Peyer's patch (tissue), 4 donors: Measurements from ENCODE around the gene PALM3. TPM values are rescaled to one million over a fixed set of nuclear protein-coding genes. Genes with fewer than 3 reads are reported as not detected.

Experiments
- DNase-seq, 3 donors: peaks; one replicate each; pipeline ENCODE4 v3.0.0-alpha.2; 2017 to 2019
- H3K27ac ChIP-seq, 4 donors: fragments of 200-600 bp; sonication (generic); one replicate each; pipeline ENCODE4 v1.5.1; 2016 to 2019
- H3K27me3 ChIP-seq, 2 donors: fragments of 200-600 bp; sonication (generic); one replicate each; pipeline ENCODE4 v1.5.1; 2019
- H3K36me3 ChIP-seq, 3 donors: fragments of 200-600 bp; sonication (generic); one replicate each; pipeline ENCODE4 v1.5.1; 2016 to 2019
- H3K4me1 ChIP-seq, 4 donors: fragments of 200-600 bp; sonication (generic); one replicate each; pipeline ENCODE4 v1.5.1; 2016 to 2019
- H3K4me3 ChIP-seq, 4 donors: fragments of 200-600 bp; sonication (generic); 1 replicate in 3 of 4; 2 replicates in 1 of 4; pipeline ENCODE4 v1.5.1; 2016 to 2019; ENCODE audit warnings: mild to moderate bottlenecking in 1 of 4
- H3K9me3 ChIP-seq, 4 donors: fragments of 200-600 bp; sonication (generic); one replicate each; pipeline ENCODE4 v1.5.1; 2016 to 2019; ENCODE audit warnings: mild to moderate bottlenecking in 1 of 4
- CTCF ChIP-seq, 6 experiments: fragments of 450-650 bp in 4 of 6; fragments of 200-600 bp in 2 of 6; sonication (generic) in 1 of 6; IDR thresholded peaks; one replicate each; pipeline ENCODE4 v1.5.1; 2017 to 2019; ENCODE audit warnings: antibody characterized with exemption in 6 of 6, mild to moderate bottlenecking in 3 of 6, moderate library complexity in 1 of 6
- POLR2A ChIP-seq, 2 donors: fragments of 450-650 bp; IDR thresholded peaks; one replicate each; pipeline ENCODE4 v1.5.1; 2017; ENCODE audit warnings: antibody characterized with exemption in 2 of 2, mild to moderate bottlenecking in 2 of 2, moderate library complexity in 2 of 2
- total RNA-seq, 4 donors: library from RNA; depleted of rRNA; stranded (reverse); fragments of >200 nt; gene quantifications; one replicate each; pipeline ENCODE4 v1.1.0, GENCODE V29; 2016

The PALM3 gene
- total RNA-seq, 4 donors from 2014 or later: 0.53 to 0.54 TPM; not detected in 2

GRCh38 chr19:14006085-14006765 lies 55.7 kb downstream of the PALM3 start, which contains the start of gene RFX1:
RFX1 (minus strand) TSS chr19:14006320; CDS start chr19:13993843, 12,477 bp downstream.
- TF ChIP-seq POLR2A (IDR thresholded peaks at IDR 0.05): no peak
- no peak for TF ChIP-seq CTCF (IDR thresholded peaks at IDR 0.05)
- DNase-seq: peak; percentile 100
- Histone ChIP-seq H3K4me3 (peak within 1 kb of the TSS; percentile 90 to 98 (median 96)), H3K27ac (peak within 1 kb of the TSS; percentile 98 to 100 (median 99)), H3K4me1 (peaks cover 3 to 26% (median 24%) of the 10 kb centered on the region in 4 donors), H3K27me3 (no peaks in the 10 kb centered on the region), H3K36me3 (no peaks in the 10 kb centered on the region), H3K9me3 (no peaks in the 10 kb centered on the region)

DNA sequence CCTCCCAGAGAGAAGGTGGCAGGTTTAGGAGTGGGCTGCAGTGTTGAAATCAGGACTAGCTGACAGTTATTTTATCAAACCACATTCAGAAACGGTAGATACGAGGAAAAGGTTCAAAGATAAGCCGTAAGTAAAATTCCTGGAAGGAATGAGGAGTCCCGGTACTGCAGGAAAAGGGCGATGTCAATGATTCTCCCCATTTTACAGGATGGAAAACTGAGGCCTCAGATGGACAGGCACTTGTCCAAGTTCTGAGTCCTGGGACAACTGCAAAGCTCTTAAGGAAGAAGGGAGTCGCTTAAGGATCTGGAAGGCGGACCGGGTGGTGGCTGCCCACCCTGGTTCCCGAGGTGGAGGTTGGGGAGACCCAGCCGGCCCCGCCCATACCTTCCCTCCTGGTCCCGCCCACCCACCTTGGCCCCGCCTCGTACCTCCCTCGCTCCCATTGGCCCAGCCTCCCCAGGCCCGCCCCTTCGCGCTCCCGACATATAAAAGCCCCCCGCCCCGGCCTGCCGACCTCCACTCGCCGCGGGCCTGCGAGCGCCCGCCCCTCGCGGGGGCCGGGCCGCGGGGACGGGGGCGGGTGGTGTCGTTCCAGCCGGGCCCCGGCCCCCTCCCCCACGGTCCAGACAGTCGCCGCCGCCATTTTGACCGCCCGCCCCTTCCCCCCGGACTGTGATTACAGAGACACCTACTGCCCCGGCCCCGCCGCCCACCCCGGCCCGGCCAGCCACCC lies 56.4 kb downstream of the PALM3 start:
- peak overlapping the region; percentile 90 to 98 (median 96) for H3K4me3 ChIP-seq
- peak; percentile 96 to 97 (median 96) for DNase-seq
- TF ChIP-seq POLR2A (IDR thresholded peaks at IDR 0.05) (peak; percentile 3 to 30), CTCF (IDR thresholded peaks at IDR 0.05) (peak in 1 of 6 experiments; percentile 11)
- no peaks in the 10 kb centered on the region for H3K9me3 ChIP-seq
- no peaks in the 10 kb centered on the region for H3K27me3 ChIP-seq
- peak overlapping the region; percentile 98 to 100 (median 99) for H3K27ac ChIP-seq
- peaks cover 3 to 33% (median 27%) of the 10 kb centered on the region in 4 donors for H3K4me1 ChIP-seq
- H3K36me3 ChIP-seq: no peaks in the 10 kb centered on the region

- peak overlapping the region; percentile 98 to 100 (median 99) for H3K27ac ChIP-seq
These were observed 57.1 kb downstream of the PALM3 start for GRCh38 chr19:14004619-14005348.

More at GRCh38 chr19:14004619-14005348, 57.1 kb downstream of the PALM3 start:
- no peak for TF ChIP-seq POLR2A (IDR thresholded peaks at IDR 0.05)
- Histone ChIP-seq H3K4me3 (peak overlapping the region in 3 of 4 donors; percentile 90 to 98 (median 95)), H3K4me1 (peaks cover 3 to 34% (median 27%) of the 10 kb centered on the region in 4 donors), H3K36me3 (no peaks in the 10 kb centered on the region), H3K9me3 (no peaks in the 10 kb centered on the region), H3K27me3 (no peaks in the 10 kb centered on the region)
- DNase-seq: peak; percentile 51 to 74 (median 66)

Other genes starting within 250 kb of the PALM3 start
- gene NANOS3, start 184.9 kb downstream of the PALM3 start, total RNA-seq: not detected
- 10 to 100 TPM in 3 of 4 donors, 1 to 10 TPM in 1; 7.4 to 73.1 (median 41.2) TPM for gene BRME1, start 156.0 kb downstream of the PALM3 start, total RNA-seq
- 100 to 1,000 TPM in 3 of 4 donors, 10 to 100 TPM in 1; 97.4 to 235 (median 184) TPM for gene CC2D1A, start 155.9 kb downstream of the PALM3 start, total RNA-seq
- gene PODNL1, start 123.7 kb downstream of the PALM3 start, total RNA-seq: under 1 TPM in 1 of 4 donors, not detected in 3; 0.35 TPM
- 10 to 100 TPM; 15.8 to 64.4 (median 31.4) TPM for gene DCAF15, start 109.6 kb downstream of the PALM3 start, total RNA-seq
- 10 to 100 TPM in 2 of 4 donors, 1 to 10 TPM in 2; 5.8 to 19.0 (median 9.6) TPM for gene RFX1, start 55.8 kb downstream of the PALM3 start, total RNA-seq
- gene RLN3, start 33.9 kb downstream of the PALM3 start, total RNA-seq: not detected
- gene IL27RA, start 30.3 kb downstream of the PALM3 start, total RNA-seq: 1 to 10 TPM in 3 of 4 donors, under 1 TPM in 1; 0.85 to 7.4 (median 2.0) TPM
- gene MISP3, start 10.7 kb upstream of the PALM3 start, total RNA-seq: 10 to 100 TPM; 25.6 to 58.5 (median 40.7) TPM
- not detected for gene C19orf67, start 23.7 kb upstream of the PALM3 start, total RNA-seq
- 10 to 100 TPM; 28.9 to 64.4 (median 33.9) TPM for gene SAMD1, start 28.7 kb upstream of the PALM3 start, total RNA-seq
- gene PRKACA, start 55.7 kb upstream of the PALM3 start, total RNA-seq: 10 to 100 TPM; 18.2 to 39.8 (median 30.0) TPM
- gene ASF1B, start 74.5 kb upstream of the PALM3 start, total RNA-seq: 10 to 100 TPM in 1 of 4 donors, 1 to 10 TPM in 3; 2.3 to 12.4 (median 5.5) TPM
- 10 to 100 TPM; 22.8 to 58.6 (median 48.8) TPM for gene ADGRL1, start 144.1 kb upstream of the PALM3 start, total RNA-seq